Measurements from ENCODE around the gene APCS.

DNA sequence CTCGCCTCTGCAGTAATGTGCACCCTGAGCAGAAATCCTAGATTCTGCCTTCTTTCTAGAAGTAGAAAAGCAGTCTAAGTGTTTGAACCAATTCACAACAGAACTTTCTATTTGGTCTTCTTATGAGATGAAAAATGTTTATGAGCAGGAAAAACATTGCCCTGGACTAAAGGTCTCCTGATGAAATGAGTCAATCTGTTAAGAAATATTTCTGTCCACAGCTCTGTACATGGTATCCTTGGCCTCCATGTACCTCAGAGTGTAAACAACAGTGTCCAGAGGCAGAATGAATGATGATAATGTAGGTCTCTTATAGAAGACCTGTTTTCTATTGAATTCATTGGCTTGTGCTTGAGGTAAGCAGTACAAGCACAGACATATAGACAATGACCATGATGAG lies 6.2 kb upstream of the APCS start:
- no peak for TF ChIP-seq POLR2A (IDR thresholded peaks at IDR 0.05)
- no peak for TF ChIP-seq CTCF (IDR thresholded peaks at IDR 0.05)
